Measurements from ENCODE around the gene OTOG. TPM values are rescaled to one million over a fixed set of nuclear protein-coding genes. Genes with fewer than 3 reads are reported as not detected.

OTOG gene
- total RNA-seq, 1 experiment from 2014 or later: not detected

DNA sequence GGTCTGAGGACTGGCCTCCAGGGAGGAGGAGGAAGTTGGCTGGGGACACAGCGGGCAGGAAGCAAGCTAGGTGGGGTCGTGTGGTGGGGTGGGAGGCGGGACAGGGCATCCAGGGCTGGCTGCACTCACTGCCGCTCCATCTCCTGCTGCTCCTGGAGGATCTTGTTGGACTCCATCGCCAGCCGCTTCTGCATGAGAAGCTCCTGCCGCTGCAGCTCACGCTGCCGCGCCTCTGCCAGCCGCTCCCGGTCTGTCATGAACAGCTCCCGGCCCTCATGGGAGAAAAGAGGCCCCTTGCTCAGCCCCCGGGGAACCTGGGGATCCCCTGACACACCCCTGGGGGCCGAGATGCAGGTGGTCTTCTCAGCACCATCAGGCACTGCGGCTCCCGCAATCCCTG, 24.4 kb upstream of the OTOG start:
- BruUV-seq (replicated peaks): no TSS peak
- Histone ChIP-seq H3K27ac (ENCODE audit: low read length) (no peak overlapping the region), H3K36me3 (ENCODE audit: low read depth, low read length) (no peaks in the 10 kb centered on the region), H3K9ac (ENCODE audit: low read length) (no peak overlapping the region), H2AFZ (ENCODE audit: low read length) (no peak overlapping the region), H3K9me3 (ENCODE audit: low read length) (no peaks in the 10 kb centered on the region), H3K4me3 (ENCODE audit: low read length) (no peak overlapping the region), H4K20me1 (ENCODE audit: low read length) (no peaks in the 10 kb centered on the region), H3F3A (ENCODE audit: low read length, unreplicated experiment) (no peaks in the 10 kb centered on the region), H3K9me2 (replicated peaks; ENCODE audit: low read length) (no peaks in the 10 kb centered on the region), H3K4me1 (ENCODE audit: insufficient read depth, low read length) (no peaks in the 10 kb centered on the region), H3K79me2 (ENCODE audit: low read length) (no peaks in the 10 kb centered on the region), H3K4me2 (ENCODE audit: low read length) (no peak overlapping the region), H3K27me3 (ENCODE audit: low read length) (peaks cover 8% of the 10 kb centered on the region)
- DNase-seq (no peak), ATAC-seq (no peak)
- ChIA-PET POLR2A (ENCODE audit: unreplicated experiment) (no interaction called here), CTCF (no interaction called here)
- TF ChIP-seq EZH2phosphoT487 (IDR thresholded peaks at IDR 0.05; ENCODE audit: borderline replicate concordance, low read length) (no peak), EZH2 (IDR thresholded peaks at IDR 0.05; ENCODE audit: low read length, unreplicated experiment) (no peak)
- TF ChIP-seq, protein P1, sequence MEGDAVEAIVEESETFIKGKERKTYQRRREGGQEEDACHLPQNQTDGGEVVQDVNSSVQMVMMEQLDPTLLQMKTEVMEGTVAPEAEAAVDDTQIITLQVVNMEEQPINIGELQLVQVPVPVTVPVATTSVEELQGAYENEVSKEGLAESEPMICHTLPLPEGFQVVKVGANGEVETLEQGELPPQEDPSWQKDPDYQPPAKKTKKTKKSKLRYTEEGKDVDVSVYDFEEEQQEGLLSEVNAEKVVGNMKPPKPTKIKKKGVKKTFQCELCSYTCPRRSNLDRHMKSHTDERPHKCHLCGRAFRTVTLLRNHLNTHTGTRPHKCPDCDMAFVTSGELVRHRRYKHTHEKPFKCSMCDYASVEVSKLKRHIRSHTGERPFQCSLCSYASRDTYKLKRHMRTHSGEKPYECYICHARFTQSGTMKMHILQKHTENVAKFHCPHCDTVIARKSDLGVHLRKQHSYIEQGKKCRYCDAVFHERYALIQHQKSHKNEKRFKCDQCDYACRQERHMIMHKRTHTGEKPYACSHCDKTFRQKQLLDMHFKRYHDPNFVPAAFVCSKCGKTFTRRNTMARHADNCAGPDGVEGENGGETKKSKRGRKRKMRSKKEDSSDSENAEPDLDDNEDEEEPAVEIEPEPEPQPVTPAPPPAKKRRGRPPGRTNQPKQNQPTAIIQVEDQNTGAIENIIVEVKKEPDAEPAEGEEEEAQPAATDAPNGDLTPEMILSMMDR (conservative IDR thresholded peaks at IDR 0.05; ENCODE audit: low read depth, low read length): no peak
- intact Hi-C loops (cut with micrococcal nuclease): no loop called here

DNA sequence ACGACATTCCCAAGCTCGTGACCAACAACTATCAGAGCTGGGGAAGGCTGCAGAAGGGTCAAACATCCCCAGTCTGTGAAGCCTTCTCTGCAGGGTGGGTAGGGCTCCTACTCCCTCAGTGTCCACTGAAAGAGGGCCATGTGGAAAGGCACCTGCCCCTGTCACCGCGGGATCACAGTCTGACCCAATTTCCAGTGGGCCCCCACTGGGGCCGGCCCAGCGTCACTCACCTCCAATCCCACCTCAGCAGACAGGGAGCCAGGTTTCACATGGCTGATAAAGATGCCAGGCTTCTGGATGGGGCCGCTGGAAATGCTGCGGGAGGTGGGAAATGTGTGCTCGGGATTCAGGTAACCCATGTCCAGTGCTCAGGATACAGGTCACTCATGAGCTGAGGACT, 22.8 kb upstream of the OTOG start:
- CTCF ChIA-PET: no interaction called here
- no TSS peak for BruUV-seq (replicated peaks)
- H3K27me3 ChIP-seq (ENCODE audit: low read length): peaks cover 6% of the 10 kb centered on the region

DNA sequence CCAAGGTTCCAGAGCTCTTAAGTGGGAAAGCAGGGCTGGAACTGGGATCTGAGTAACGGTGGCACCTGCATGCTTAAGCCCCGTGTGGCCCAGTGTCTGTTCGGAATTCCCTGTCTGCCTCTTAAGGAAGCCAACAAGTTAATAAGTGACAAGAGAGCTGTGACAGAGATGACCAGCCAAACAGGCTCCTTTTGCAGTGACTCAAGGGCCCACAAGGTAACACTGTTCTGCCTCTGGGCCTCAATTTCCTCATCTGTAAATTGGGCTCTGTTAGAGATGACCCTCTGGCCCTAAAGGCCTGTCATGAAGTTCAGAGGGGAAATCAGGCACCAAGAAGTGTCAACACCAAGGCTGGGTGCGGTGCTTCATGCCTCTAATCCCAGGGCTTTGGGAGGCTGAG, 21.5 kb upstream of the OTOG start:
- peaks cover 20% of the 10 kb centered on the region for H3K27me3 ChIP-seq (ENCODE audit: low read length)
- H2AFZ ChIP-seq (ENCODE audit: low read length): no peak overlapping the region
- H3K9me3 ChIP-seq (ENCODE audit: low read length): no peaks in the 10 kb centered on the region
- ChIA-PET POLR2A (ENCODE audit: unreplicated experiment) (no interaction called here), CTCF (interaction anchor here (1.2 kb wide), 1 partner anchor 678 kb away, joined by 3 read pairs; no protein-coding TSS in a partner anchor)
- intact Hi-C loops (cut with micrococcal nuclease): no loop called here
- no peak overlapping the region for H3K27ac ChIP-seq (ENCODE audit: low read length)
- no peak overlapping the region for H3K4me2 ChIP-seq (ENCODE audit: low read length)
- H3K36me3 ChIP-seq (ENCODE audit: low read depth, low read length): no peaks in the 10 kb centered on the region
- TF ChIP-seq EZH2phosphoT487 (IDR thresholded peaks at IDR 0.05; ENCODE audit: borderline replicate concordance, low read length): no peak
- TF ChIP-seq, protein P1 (conservative IDR thresholded peaks at IDR 0.05; ENCODE audit: low read depth, low read length): no peak
- no peak for TF ChIP-seq EZH2 (IDR thresholded peaks at IDR 0.05; ENCODE audit: low read length, unreplicated experiment)
- BruUV-seq (replicated peaks): no TSS peak
- no peak for ATAC-seq
- no peak for DNase-seq
- no peaks in the 10 kb centered on the region for H3F3A ChIP-seq (ENCODE audit: low read length, unreplicated experiment)
- no peaks in the 10 kb centered on the region for H4K20me1 ChIP-seq (ENCODE audit: low read length)
- no peaks in the 10 kb centered on the region for H3K9me2 ChIP-seq (replicated peaks; ENCODE audit: low read length)
- H3K4me3 ChIP-seq (ENCODE audit: low read length): no peak overlapping the region
- H3K4me1 ChIP-seq (ENCODE audit: insufficient read depth, low read length): no peaks in the 10 kb centered on the region
- no peaks in the 10 kb centered on the region for H3K79me2 ChIP-seq (ENCODE audit: low read length)
- no peak overlapping the region for H3K9ac ChIP-seq (ENCODE audit: low read length)

More for the DNA sequence above, 22.8 kb upstream of the OTOG start:
- no peak overlapping the region for H3K4me3 ChIP-seq (ENCODE audit: low read length)
- no peak overlapping the region for H3K4me2 ChIP-seq (ENCODE audit: low read length)
- POLR2A ChIA-PET (ENCODE audit: unreplicated experiment): no interaction called here
- H3K9ac ChIP-seq (ENCODE audit: low read length): no peak overlapping the region
- no peaks in the 10 kb centered on the region for H3F3A ChIP-seq (ENCODE audit: low read length, unreplicated experiment)
- H3K27ac ChIP-seq (ENCODE audit: low read length): no peak overlapping the region
- DNase-seq: no peak
- no peak for ATAC-seq
- H3K36me3 ChIP-seq (ENCODE audit: low read depth, low read length): no peaks in the 10 kb centered on the region
- intact Hi-C loops (cut with micrococcal nuclease): no loop called here
- H3K4me1 ChIP-seq (ENCODE audit: insufficient read depth, low read length): no peaks in the 10 kb centered on the region
- no peak for TF ChIP-seq EZH2phosphoT487 (IDR thresholded peaks at IDR 0.05; ENCODE audit: borderline replicate concordance, low read length)
- TF ChIP-seq EZH2 (IDR thresholded peaks at IDR 0.05; ENCODE audit: low read length, unreplicated experiment): no peak
- TF ChIP-seq, protein P1 (conservative IDR thresholded peaks at IDR 0.05; ENCODE audit: low read depth, low read length): no peak
- no peaks in the 10 kb centered on the region for H4K20me1 ChIP-seq (ENCODE audit: low read length)
- H3K79me2 ChIP-seq (ENCODE audit: low read length): no peaks in the 10 kb centered on the region
- H3K9me2 ChIP-seq (replicated peaks; ENCODE audit: low read length): no peaks in the 10 kb centered on the region
- no peak overlapping the region for H2AFZ ChIP-seq (ENCODE audit: low read length)
- H3K9me3 ChIP-seq (ENCODE audit: low read length): no peaks in the 10 kb centered on the region
